Adrenal gland (tissue), 12 donors: ENCODE measurements around the gene SLIT3. TPM values are rescaled to one million over a fixed set of nuclear protein-coding genes. Genes with fewer than 3 reads are reported as not detected.

Source experiments
- DNase-seq, 7 donors: peaks; one replicate each; pipeline ENCODE4 v3.0.0-alpha.2; 2019 to 2020
- H3K27ac ChIP-seq, 5 donors: fragments of 200-600 bp; sonication (generic) in 4 of 5; 1 replicate in 3 of 5; 2 replicates in 2 of 5; pipeline versions ENCODE4 v1.5.1 to v1.8.0; 2016 to 2020; ENCODE audit warnings: mild to moderate bottlenecking in 1 of 5
- H3K27me3 ChIP-seq: fragments of 200-600 bp; 2 replicates; pipeline ENCODE4 v1.8.0; 2021
- H3K36me3 ChIP-seq, 2 donors: fragments of 200-600 bp; replicated peaks in 1 of 2; 1 replicate in 1 of 2; 2 replicates in 1 of 2; pipeline versions ENCODE4 v1.5.1 to v1.8.0; 2018 to 2022
- H3K4me1 ChIP-seq, 2 donors: fragments of 200-600 bp; replicated peaks in 1 of 2; 1 replicate in 1 of 2; 2 replicates in 1 of 2; pipeline versions ENCODE4 v1.5.1 to v1.8.0; 2018 to 2021
- H3K4me3 ChIP-seq, 4 donors: fragments of 200-600 bp; sonication (generic) in 3 of 4; one replicate each; pipeline ENCODE4 v1.5.1; 2016 to 2018
- H3K9me3 ChIP-seq, 3 donors: fragments of 200-600 bp; sonication (generic) in 1 of 3; replicated peaks in 1 of 3; 1 replicate in 2 of 3; 2 replicates in 1 of 3; pipeline versions ENCODE4 v1.5.1 to v1.8.0; 2016 to 2021
- POLR2A ChIP-seq, 2 donors: fragments of 450-650 bp; IDR thresholded peaks; one replicate each; pipeline ENCODE4 v1.6.1; 2017; ENCODE audit warnings: antibody characterized with exemption in 2 of 2, mild to moderate bottlenecking in 2 of 2, moderate library complexity in 1 of 2
- WGBS, 4 donors: extraction: QIAGEN DNeasy Blood & Tissue Kit in 2 of 4; methylation state at CpG; one replicate each; pipeline versions ENCODE4 v1.1.5 to v1.1.7; 2013 to 2017; 5-methylcytosine and 5-hydroxymethylcytosine counted together
- intact Hi-C, 2 donors: fragments of 100-400 bp; cut with DNase I; formaldehyde crosslinking; loops; one replicate each; pipeline versions ENCODE4 v1.14.1 to v1.15.0; 2022 to 2023
- polyA plus RNA-seq, 3 donors: library from polyadenylated mRNA; stranded (reverse); fragments of 200-250 nt in 2 of 3; fragments of 350-450 nt in 1 of 3; fragmentation: Illumina TruSeq in 1 of 3; extraction: RNeasy Lipid Tissue Mini Kit (QIAGEN cat#74804) in 1 of 3; gene quantifications; one replicate each; pipeline ENCODE4 v1.2.3, GENCODE V29; 2013 to 2014
- total RNA-seq, 9 donors: library from RNA; depleted of rRNA in 4 of 9; stranded (reverse); fragments of >200 nt in 4 of 9; fragments of 120-200 nt in 1 of 9; fragmentation: NEBNext Ultra II Directional in 1 of 9; extraction: Animal tissue kit (Norgen Biotek cat#: 25700) in 1 of 9; gene quantifications; one replicate each; pipeline versions ENCODE4 v1.1.0 to v1.2.4, GENCODE V29; 2013 to 2023
- TF ChIP-seq, protein P1 (sequence below), 6 experiments: fragments of 450-650 bp in 4 of 6; fragments of 200-600 bp in 2 of 6; sonication (generic) in 1 of 6; IDR thresholded peaks; 1 replicate in 5 of 6; 2 replicates in 1 of 6; pipeline versions ENCODE4 v1.5.1 to v1.8.0; 2016 to 2021; ENCODE audit warnings: antibody characterized with exemption in 6 of 6, mild to moderate bottlenecking in 2 of 6, moderate library complexity in 1 of 6
- donor health status: healthy with polysubstance abuse.
- donor health status: Bipolar disorder and iron deficiency.
- donor health status: DM: yes; HTN: yes; CAD: no.
- donor health status: DM: no; HTN: no; CAD: no.
- donor health status: DM: no; HTN: no; CAD: no.
- donor health status: DM: yes; HTN: yes; CAD: no.

The SLIT3 gene
- total and polyA plus RNA-seq, 12 donors: 10.0 to 94.1 (median 32.8) TPM

DNA sequence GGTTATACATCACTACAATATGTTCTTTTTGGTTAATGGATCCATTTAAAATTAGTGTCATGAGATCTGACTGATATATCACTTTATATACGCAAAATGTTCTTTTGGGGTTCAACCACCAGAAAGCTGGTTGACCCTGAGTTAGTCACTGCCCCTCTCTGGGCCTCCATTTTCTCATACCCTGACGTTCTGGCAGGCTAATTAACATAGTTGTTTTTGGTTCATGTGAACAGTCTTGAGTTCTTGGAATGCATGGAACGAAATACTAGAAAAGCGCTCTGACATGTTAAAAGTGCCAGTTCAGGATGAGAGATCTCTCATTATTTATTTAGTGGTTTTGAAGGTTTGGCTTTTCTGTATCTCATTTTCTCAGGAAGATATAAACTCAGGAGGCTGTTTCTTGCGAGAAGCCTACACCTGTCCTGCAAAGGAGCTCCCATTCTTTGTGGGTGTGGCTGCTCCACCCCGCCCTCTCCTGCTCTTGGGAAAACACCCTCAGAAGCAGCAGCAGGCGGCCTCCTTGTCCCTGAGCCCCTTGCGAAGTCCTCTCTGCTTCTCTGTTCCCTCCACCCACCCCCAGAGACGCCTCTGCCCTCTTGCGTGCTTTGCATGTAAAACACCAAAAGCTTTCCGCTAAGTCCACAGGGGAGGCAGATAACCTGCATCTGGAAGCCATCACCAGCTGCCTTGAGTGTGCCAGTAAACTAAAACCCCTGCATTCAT is 419.4 kb downstream of the SLIT3 start:
- DNase-seq: no peak
- intact Hi-C loops: no loop called here
- 76 to 87% (median 84%) methylated on average over 11 of the region's 11 CpGs for WGBS, 4 donors
- no peaks in the 10 kb centered on the region for H3K9me3 ChIP-seq
- peaks cover 0 to 18% of the 10 kb centered on the region in 2 donors for H3K4me1 ChIP-seq
- TF ChIP-seq POLR2A (IDR thresholded peaks at IDR 0.05): no peak
- H3K4me3 ChIP-seq: no peak overlapping the region
- H3K27ac ChIP-seq: no peak overlapping the region
- no peaks in the 10 kb centered on the region for H3K27me3 ChIP-seq
- no peaks in the 10 kb centered on the region for H3K36me3 ChIP-seq

DNA sequence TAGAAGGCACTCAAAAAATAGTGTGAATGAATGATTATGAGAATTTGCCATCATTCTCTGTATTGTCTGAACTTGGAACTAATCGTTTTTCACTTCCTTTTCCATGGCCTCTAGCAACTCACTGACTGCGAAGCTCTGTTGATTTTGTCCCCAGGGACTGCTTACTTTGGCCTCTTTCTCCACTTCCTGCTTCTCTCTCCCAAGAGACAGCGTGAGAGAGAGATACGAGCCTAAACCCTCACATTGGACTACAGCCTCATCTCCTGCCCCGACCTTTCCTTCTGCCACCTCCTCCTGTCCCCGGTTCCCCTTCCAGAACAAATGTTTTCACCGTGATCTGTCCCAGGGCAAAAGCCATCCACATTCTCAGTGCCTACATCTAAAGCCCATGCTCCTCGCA is 421.0 kb downstream of the SLIT3 start:
- intact Hi-C loops: no loop called here
- 38 to 53% (median 46%) methylated on average over 8 of the region's 8 CpGs for WGBS, 4 donors
- peak in 4 of 7 donors; percentile 11 to 25 (median 20) for DNase-seq

DNA sequence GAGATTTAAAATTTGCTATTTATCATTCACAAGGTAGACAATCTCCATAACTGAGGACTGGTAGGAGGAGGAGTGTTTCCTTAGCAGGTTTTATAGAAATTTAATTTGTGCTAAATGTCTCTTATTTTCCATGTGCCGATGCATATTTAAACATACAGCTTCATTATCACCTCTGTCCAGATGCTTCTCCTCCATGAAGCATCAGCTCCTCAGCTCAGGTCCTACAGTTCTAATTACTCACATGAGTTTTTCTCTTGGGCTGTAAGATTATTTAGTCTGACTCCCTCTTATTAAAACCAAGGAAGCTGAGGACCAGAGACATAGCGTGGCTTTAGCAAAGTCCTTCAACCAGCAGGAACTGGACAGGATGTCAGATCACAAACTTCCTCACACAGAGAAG is 421.6 kb downstream of the SLIT3 start:
- intact Hi-C loops: no loop called here
- TF ChIP-seq, protein P1, sequence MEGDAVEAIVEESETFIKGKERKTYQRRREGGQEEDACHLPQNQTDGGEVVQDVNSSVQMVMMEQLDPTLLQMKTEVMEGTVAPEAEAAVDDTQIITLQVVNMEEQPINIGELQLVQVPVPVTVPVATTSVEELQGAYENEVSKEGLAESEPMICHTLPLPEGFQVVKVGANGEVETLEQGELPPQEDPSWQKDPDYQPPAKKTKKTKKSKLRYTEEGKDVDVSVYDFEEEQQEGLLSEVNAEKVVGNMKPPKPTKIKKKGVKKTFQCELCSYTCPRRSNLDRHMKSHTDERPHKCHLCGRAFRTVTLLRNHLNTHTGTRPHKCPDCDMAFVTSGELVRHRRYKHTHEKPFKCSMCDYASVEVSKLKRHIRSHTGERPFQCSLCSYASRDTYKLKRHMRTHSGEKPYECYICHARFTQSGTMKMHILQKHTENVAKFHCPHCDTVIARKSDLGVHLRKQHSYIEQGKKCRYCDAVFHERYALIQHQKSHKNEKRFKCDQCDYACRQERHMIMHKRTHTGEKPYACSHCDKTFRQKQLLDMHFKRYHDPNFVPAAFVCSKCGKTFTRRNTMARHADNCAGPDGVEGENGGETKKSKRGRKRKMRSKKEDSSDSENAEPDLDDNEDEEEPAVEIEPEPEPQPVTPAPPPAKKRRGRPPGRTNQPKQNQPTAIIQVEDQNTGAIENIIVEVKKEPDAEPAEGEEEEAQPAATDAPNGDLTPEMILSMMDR (IDR thresholded peaks at IDR 0.05): no peak
- no peaks in the 10 kb centered on the region for H3K27me3 ChIP-seq
- H3K4me1 ChIP-seq: no peaks in the 10 kb centered on the region
- peak overlapping the region in 1 of 5 donors; percentile 68 for H3K27ac ChIP-seq
- WGBS, 4 donors: 80 to 92% (median 90%) methylated on average over 2 of the region's 2 CpGs
- H3K36me3 ChIP-seq: no peaks in the 10 kb centered on the region
- no peaks in the 10 kb centered on the region for H3K9me3 ChIP-seq
- DNase-seq: no peak
- no peak overlapping the region for H3K4me3 ChIP-seq

More for the DNA sequence above, 421.0 kb downstream of the SLIT3 start:
- Histone ChIP-seq H3K4me1 (peaks cover 0 to 2% of the 10 kb centered on the region in 2 donors), H3K4me3 (no peak overlapping the region), H3K27me3 (no peaks in the 10 kb centered on the region), H3K27ac (peak overlapping the region in 1 of 5 donors; percentile 68), H3K9me3 (no peaks in the 10 kb centered on the region), H3K36me3 (no peaks in the 10 kb centered on the region)
- TF ChIP-seq, protein P1 (IDR thresholded peaks at IDR 0.05): no peak
- TF ChIP-seq POLR2A (IDR thresholded peaks at IDR 0.05): no peak

DNA sequence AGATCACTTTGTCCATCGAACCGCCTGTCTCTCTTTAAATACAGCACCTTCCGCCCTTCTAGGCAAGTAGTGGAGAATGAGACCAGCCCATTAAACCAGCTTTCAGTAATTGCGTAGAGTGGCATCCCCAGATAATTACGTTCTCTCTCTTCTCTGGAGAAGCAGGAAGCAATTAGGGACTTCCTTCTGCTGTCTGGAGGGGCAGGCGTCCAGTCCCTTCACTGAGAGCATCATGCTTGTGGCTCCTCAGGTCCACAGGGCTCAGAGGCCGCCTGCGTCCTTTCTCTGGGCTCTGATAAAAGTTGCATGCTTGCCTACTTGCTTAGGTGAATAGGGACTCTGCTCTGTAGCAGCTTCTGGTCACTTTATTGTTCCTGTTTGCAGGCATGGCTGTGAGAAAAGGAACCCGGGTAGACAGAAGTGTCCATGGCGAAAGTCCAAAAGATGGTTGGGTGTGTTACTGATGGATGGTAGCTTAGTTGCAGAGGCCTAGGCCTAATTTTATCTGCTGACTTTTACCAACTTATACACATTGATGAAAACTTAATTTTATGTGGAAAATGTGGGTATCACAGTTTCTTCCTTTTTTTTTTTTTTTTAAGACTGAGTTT is 422.7 kb downstream of the SLIT3 start:
- no peak for DNase-seq
- no peaks in the 10 kb centered on the region for H3K27me3 ChIP-seq
- WGBS, 4 donors: 64 to 66% (median 65%) methylated on average over 9 to 10 of the region's 10 CpGs
- no peaks in the 10 kb centered on the region for H3K9me3 ChIP-seq
- H3K4me1 ChIP-seq: no peaks in the 10 kb centered on the region
- intact Hi-C loops: no loop called here
- no peak overlapping the region for H3K4me3 ChIP-seq
- TF ChIP-seq POLR2A (IDR thresholded peaks at IDR 0.05): no peak
- TF ChIP-seq, protein P1 (IDR thresholded peaks at IDR 0.05): no peak
- no peaks in the 10 kb centered on the region for H3K36me3 ChIP-seq
- no peak overlapping the region for H3K27ac ChIP-seq
